Esophagus squamous epithelium (tissue), 5 donors: ENCODE results near the gene PLEKHH1. TPM values are rescaled to one million over a fixed set of nuclear protein-coding genes. Genes with fewer than 3 reads are reported as not detected.

ENCODE experiments used
- DNase-seq: peaks from one replicate; lab custom pipeline; 2025; lab: John Stamatoyannopoulos, UW
- H3K27ac ChIP-seq, 4 donors: fragments of 200-600 bp; sonication (generic); one replicate each; pipeline ENCODE4 v1.5.1; 2016 to 2019; ENCODE audit warnings: mild to moderate bottlenecking in 1 of 4
- H3K27me3 ChIP-seq, 4 donors: fragments of 200-600 bp; sonication (generic); 1 replicate in 3 of 4; 2 replicates in 1 of 4; pipeline versions ENCODE4 v1.5.1 to v1.6.0; 2017 to 2021; ENCODE audit warnings: antibody characterized with exemption in 1 of 4
- H3K36me3 ChIP-seq, 3 donors: fragments of 200-600 bp; sonication (generic); one replicate each; pipeline ENCODE4 v1.5.1; 2016 to 2019
- H3K4me1 ChIP-seq, 3 donors: fragments of 200-600 bp; sonication (generic); one replicate each; pipeline ENCODE4 v1.5.1; 2017 to 2019
- H3K4me3 ChIP-seq, 4 donors: fragments of 200-600 bp; sonication (generic); 1 replicate in 3 of 4; 2 replicates in 1 of 4; pipeline ENCODE4 v1.5.1; 2016 to 2019; ENCODE audit warnings: mild to moderate bottlenecking in 2 of 4, moderate library complexity in 1 of 4
- H3K9me3 ChIP-seq, 3 donors: fragments of 200-600 bp; sonication (generic); one replicate each; pipeline ENCODE4 v1.5.1; 2016 to 2019
- POLR2A ChIP-seq, 4 donors: fragments of 450-650 bp; IDR thresholded peaks; one replicate each; pipeline ENCODE4 v1.6.1; 2017; ENCODE audit warnings: antibody characterized with exemption in 4 of 4, mild to moderate bottlenecking in 4 of 4, moderate library complexity in 3 of 4
- WGBS, 2 donors: methylation state at CpG; one replicate each; pipeline ENCODE4 v1.1.5; 2018; 5-methylcytosine and 5-hydroxymethylcytosine counted together
- intact Hi-C: fragments of 100-400 bp; cut with DNase I; formaldehyde crosslinking; loops from one replicate; pipeline ENCODE4 v1.15.0; 2022
- total RNA-seq, 4 donors: library from RNA; depleted of rRNA; stranded (reverse); fragments of >200 nt; gene quantifications; one replicate each; pipeline ENCODE4 v1.1.0, GENCODE V29; 2016
- TF ChIP-seq, protein P1 (sequence below), 6 experiments: fragments of 450-650 bp in 4 of 6; fragments of 200-600 bp in 2 of 6; sonication (generic) in 2 of 6; IDR thresholded peaks; one replicate each; pipeline ENCODE4 v1.5.1; 2016 to 2019; ENCODE audit warnings: antibody characterized with exemption in 6 of 6, mild to moderate bottlenecking in 4 of 6, moderate library complexity in 4 of 6
- donor health status: DM: yes; HTN: yes; CAD: no.

Gene PLEKHH1
- total RNA-seq, 4 donors from 2014 or later: 4.1 to 7.9 (median 5.7) TPM

DNA sequence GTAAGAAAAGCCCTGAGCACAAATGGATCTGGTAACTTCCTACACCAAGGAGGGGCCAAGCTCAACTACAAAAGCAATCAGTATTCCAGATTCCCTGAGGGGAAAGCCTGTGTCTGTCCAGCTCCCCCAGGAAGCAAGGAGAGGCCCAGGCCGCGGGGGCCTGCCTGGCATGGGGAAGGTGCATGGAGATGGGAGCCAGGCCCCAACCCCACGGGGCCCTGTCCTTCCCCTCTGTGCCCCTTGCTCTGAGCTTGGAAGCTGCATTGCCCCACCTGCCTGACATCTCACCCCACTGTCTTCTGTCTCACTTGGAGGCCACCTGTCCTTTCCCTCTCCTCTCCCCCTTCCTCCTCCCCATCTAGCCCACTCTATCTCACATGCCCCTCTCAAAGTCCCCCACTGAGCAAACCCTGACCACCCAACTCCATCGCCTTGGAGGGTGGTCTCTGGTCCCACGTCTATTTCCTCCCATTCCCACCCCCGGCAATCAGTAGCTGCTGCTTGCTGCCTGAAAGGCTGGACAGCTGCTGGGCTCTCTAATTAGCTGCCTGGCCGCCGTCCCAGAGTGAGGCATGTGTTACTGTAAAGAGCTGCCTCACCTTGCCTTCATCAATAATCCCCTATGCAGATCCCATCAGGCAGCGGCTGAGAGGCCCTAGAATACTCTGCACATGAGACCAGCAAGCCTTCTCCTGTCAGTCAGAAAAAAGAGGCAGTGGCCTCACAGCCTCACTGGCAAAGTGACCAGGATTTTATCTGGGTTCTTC is 41.2 kb upstream of the PLEKHH1 start:
- H3K27me3 ChIP-seq: no peaks in the 10 kb centered on the region
- intact Hi-C loops: no loop called here
- peaks cover 2 to 18% (median 11%) of the 10 kb centered on the region in 3 donors for H3K4me1 ChIP-seq
- 64 to 83% methylated on average over 1 to 9 of the region's 9 CpGs for WGBS, 2 donors
- H3K9me3 ChIP-seq: peaks cover 0 to 17% (median 8%) of the 10 kb centered on the region in 3 donors
- no peak for TF ChIP-seq POLR2A (IDR thresholded peaks at IDR 0.05)
- TF ChIP-seq, protein P1, sequence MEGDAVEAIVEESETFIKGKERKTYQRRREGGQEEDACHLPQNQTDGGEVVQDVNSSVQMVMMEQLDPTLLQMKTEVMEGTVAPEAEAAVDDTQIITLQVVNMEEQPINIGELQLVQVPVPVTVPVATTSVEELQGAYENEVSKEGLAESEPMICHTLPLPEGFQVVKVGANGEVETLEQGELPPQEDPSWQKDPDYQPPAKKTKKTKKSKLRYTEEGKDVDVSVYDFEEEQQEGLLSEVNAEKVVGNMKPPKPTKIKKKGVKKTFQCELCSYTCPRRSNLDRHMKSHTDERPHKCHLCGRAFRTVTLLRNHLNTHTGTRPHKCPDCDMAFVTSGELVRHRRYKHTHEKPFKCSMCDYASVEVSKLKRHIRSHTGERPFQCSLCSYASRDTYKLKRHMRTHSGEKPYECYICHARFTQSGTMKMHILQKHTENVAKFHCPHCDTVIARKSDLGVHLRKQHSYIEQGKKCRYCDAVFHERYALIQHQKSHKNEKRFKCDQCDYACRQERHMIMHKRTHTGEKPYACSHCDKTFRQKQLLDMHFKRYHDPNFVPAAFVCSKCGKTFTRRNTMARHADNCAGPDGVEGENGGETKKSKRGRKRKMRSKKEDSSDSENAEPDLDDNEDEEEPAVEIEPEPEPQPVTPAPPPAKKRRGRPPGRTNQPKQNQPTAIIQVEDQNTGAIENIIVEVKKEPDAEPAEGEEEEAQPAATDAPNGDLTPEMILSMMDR (IDR thresholded peaks at IDR 0.05): no peak
- no peak for DNase-seq
- no peak overlapping the region for H3K4me3 ChIP-seq
- H3K27ac ChIP-seq: no peak overlapping the region
- no peaks in the 10 kb centered on the region for H3K36me3 ChIP-seq

DNA sequence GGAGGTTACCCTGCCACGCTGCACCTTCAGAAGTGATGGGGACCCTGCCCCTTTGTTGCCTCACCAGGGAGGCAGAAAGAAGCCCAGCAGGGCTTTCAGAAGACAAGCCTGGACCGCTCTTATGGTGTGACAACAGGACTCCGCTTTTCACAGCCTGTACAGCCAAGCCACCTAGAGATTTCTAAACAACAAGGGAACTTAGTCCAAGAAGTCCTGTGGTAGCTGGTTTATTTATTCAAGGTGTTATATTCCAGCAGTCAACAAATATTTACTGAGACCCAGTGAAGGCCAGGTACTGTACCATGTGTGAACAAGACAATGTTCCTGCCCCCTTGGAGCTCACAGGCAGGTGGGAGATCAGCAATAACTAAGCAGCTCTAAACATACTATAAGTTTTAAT is 40.6 kb upstream of the PLEKHH1 start:
- intact Hi-C loops: no loop called here
- no peak for TF ChIP-seq POLR2A (IDR thresholded peaks at IDR 0.05)
- TF ChIP-seq, protein P1 (IDR thresholded peaks at IDR 0.05): no peak
- no peaks in the 10 kb centered on the region for H3K36me3 ChIP-seq
- 76% methylated on average over 3 of the region's 3 CpGs; no CpG with 5 or more reads in 1 of the 2 donors for WGBS, 2 donors
- no peaks in the 10 kb centered on the region for H3K27me3 ChIP-seq
- H3K4me1 ChIP-seq: peaks cover 2 to 18% (median 11%) of the 10 kb centered on the region in 3 donors
- no peak for DNase-seq
- H3K27ac ChIP-seq: no peak overlapping the region
- H3K9me3 ChIP-seq: peaks cover 0 to 17% (median 8%) of the 10 kb centered on the region in 3 donors
- no peak overlapping the region for H3K4me3 ChIP-seq

DNA sequence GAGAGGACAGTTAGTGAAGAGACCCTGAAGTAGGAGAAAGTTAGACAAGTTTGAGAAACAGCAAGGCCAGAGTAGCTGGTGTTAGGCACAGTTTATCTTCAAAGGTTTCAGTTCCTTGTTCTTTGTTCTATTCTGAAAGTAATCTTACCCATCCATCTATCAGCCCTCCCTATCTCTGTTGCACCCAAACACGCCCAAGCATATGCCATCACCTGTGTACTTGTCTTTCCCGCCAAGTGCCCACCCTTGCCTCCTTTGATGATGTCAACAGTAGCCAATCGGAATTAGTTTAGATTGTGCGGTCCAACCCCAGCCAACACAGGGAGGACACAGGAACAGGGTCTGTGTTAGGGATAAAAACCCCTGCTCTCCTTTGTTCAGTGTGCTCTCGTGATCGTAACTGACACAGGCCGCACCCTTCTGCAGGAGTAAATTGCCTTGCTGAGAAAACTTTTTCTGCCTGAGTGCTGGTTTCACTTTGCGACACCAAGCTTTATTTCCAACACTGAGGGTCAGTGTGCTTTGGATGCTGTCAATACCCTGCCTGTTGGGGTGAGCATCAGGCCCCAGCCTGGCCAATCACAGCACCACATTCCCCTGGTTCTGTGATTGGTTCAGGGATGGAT is 39.9 kb upstream of the PLEKHH1 start:
- H3K4me3 ChIP-seq: no peak overlapping the region
- no peak overlapping the region for H3K27ac ChIP-seq
- H3K36me3 ChIP-seq: no peaks in the 10 kb centered on the region
- 89 to 91% methylated on average over 8 of the region's 8 CpGs for WGBS, 2 donors
- intact Hi-C loops: no loop called here
- H3K4me1 ChIP-seq: peaks cover 2 to 12% (median 6%) of the 10 kb centered on the region in 3 donors
- H3K9me3 ChIP-seq: peaks cover 0 to 17% (median 8%) of the 10 kb centered on the region in 3 donors
- DNase-seq: no peak
- H3K27me3 ChIP-seq: no peaks in the 10 kb centered on the region
- TF ChIP-seq, protein P1 (IDR thresholded peaks at IDR 0.05): no peak
- TF ChIP-seq POLR2A (IDR thresholded peaks at IDR 0.05): no peak

DNA sequence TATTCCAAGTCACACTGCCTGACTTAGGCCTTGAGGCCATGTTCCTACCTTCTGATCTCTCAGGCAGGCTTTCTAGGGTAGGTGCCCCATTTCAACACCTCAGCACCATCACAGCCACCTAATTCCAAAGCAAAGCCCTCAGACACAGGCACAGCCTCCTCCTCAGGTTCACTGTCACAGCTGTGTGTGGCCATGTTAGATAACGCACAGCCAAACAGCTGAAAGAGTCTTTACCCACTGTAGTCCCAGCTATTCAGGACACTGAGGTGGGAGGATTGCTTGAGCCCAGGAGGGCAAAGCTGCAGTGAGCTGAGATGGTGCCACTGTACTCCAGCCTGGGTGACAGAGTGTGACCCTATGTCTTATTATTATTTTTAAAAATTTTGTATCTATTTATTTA is 37.3 kb upstream of the PLEKHH1 start:
- Histone ChIP-seq H3K9me3 (peaks cover 0 to 17% (median 8%) of the 10 kb centered on the region in 3 donors), H3K4me3 (no peak overlapping the region), H3K27me3 (no peaks in the 10 kb centered on the region), H3K36me3 (no peaks in the 10 kb centered on the region), H3K27ac (no peak overlapping the region), H3K4me1 (no peaks in the 10 kb centered on the region)
- no peak for DNase-seq
- intact Hi-C loops: no loop called here
- 100% methylated on average over 1 of the region's 1 CpG for WGBS, 2 donors
- TF ChIP-seq POLR2A (IDR thresholded peaks at IDR 0.05): no peak
- TF ChIP-seq, protein P1 (IDR thresholded peaks at IDR 0.05): no peak

DNA sequence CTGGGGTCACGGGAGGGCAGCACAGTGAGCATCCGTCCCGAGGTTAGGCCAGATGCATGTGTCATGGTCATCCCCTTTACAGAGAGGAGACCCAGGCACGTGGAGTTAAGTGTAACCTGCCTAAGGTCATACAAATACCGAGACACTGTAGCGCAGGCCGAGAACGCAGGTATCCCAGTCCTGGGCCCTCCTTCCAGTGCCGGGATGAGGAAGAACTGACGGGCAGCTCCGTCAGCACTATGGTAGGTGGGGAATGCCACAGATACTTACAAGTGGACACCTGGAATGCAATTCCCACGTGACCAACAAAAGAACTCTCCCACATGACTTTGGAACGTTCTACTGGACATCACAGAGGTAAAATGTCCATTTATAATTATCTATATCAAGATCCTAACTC is 35.9 kb upstream of the PLEKHH1 start:
- Histone ChIP-seq H3K36me3 (no peaks in the 10 kb centered on the region), H3K4me3 (no peak overlapping the region), H3K27ac (no peak overlapping the region), H3K4me1 (no peaks in the 10 kb centered on the region), H3K27me3 (no peaks in the 10 kb centered on the region), H3K9me3 (peaks cover 0 to 17% (median 8%) of the 10 kb centered on the region in 3 donors)
- intact Hi-C loops: no loop called here
- DNase-seq: no peak
- 72 to 74% methylated on average over 6 to 13 of the region's 13 CpGs for WGBS, 2 donors
- no peak for TF ChIP-seq POLR2A (IDR thresholded peaks at IDR 0.05)
- TF ChIP-seq, protein P1 (IDR thresholded peaks at IDR 0.05): no peak
